Measurements from ENCODE around the gene SPARCL1.
"Not testable (repeated sequence)": the region's sequence is repeated elsewhere in the genome, so short reads cannot be mapped to it uniquely, and the experiment has no call there.

SPARCL1 gene

GRCh38 chr4:87499403-87500091 lies 29.6 kb downstream of the SPARCL1 start:
- DNase-seq = no peak

DNA sequence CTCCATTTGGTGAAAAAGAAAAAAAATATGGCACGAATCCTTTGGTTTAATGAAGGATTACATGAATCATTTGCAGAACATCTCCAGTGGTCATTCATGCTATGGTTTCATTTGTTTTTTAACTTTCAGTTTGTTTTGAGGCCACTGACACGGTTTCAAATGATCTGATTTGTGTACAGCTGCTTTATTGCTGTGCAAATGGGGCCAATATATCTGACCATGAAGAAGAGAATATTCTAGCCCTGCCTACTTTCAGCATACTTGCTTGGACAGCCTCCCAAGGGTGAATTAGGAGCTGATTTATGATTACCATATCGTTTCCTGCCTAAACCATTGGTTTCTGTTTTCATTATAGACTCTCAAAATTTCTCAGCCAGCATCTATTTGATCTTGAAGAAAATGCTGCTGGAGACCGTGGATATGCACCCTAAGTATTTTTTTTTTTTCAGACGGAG lies 30.7 kb downstream of the SPARCL1 start:
- DNase-seq = no peak

GRCh38 chr4:87497578-87497977 lies 31.6 kb downstream of the SPARCL1 start:
- DNase-seq = no peak

- no peak for DNase-seq
Measured at GRCh38 chr4:87497159-87497558, 32.0 kb downstream of the SPARCL1 start.

- no peak for DNase-seq
Measured at GRCh38 chr4:87493115-87493514, 36.1 kb downstream of the SPARCL1 start.

DNA sequence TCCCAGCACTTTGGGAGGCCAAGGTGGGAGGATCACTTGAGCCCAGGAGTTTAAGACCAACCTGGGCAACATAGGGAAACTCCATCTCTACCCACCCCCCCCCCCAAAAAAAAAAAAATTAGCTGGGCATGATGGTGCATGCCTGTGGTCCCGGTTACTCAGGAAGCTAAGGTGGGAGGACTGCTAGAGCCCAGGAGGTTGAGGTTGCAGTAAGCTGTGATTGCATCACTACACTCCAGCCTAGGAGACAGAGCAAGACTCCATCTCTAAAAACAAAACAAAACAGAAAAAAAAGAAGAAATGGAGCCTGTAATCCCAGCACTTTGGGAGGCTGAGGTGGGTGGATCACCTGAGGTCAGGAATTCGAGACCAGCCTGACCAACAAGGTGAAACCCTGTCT lies 37.3 kb downstream of the SPARCL1 start:
- DNase-seq = not testable (repeated sequence)

- DNase-seq = no peak
Measured at GRCh38 chr4:87491436-87491835, 37.7 kb downstream of the SPARCL1 start.

- no peak for DNase-seq
Measured at GRCh38 chr4:87490664-87491369, 38.4 kb downstream of the SPARCL1 start.

GRCh38 chr4:87489678-87490077 lies 39.5 kb downstream of the SPARCL1 start:
- no peak for DNase-seq

GRCh38 chr4:87488666-87489065 lies 40.5 kb downstream of the SPARCL1 start:
- not testable (repeated sequence) for DNase-seq

DNA sequence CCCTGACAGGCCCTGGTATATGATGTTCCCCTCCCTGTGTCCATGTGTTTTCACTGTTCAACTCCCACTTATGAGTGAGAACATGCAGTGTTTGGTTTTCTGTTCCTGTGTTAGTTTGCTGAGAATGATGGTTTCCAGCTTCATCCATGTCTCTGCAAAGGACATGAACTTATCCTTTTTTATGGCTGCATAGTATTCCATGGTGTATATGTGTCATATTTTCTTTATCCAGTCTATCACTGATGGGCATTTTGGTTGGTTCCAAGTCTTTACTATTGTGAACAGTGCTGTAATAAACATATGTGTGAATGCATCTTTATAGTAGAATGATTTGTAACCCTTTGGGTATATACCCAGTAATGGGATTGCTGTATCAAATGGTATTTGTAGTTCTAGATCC lies 45.9 kb downstream of the SPARCL1 start:
- DNase-seq = not testable (repeated sequence)

- DNase-seq = no peak
Measured at GRCh38 chr4:87481377-87481776, 47.8 kb downstream of the SPARCL1 start.

DNA sequence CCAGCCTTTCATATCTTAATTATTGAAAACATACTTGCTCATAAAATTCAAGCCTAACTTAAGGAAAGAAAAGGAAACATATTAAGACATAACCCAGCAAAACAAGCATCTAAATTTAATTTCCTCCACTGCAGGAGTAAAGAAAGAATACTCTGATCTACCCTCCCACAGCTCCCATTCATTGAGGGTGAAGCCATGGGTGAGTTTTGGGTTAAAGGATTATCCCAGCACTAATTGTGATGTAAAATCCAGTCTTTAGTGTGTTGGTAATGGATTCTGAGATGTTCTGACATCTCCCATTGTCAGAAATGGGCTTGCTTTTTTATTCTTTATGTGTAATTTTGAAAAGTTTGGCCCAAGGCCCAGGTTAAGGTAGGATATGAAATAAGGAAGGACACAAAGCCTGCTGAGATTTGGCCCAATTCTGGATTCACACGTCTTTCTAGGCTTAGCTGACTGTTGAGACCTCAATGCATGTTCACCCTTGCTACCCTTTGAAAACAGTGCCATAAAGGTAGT lies 50.4 kb downstream of the SPARCL1 start:
- no peak for DNase-seq

DNA sequence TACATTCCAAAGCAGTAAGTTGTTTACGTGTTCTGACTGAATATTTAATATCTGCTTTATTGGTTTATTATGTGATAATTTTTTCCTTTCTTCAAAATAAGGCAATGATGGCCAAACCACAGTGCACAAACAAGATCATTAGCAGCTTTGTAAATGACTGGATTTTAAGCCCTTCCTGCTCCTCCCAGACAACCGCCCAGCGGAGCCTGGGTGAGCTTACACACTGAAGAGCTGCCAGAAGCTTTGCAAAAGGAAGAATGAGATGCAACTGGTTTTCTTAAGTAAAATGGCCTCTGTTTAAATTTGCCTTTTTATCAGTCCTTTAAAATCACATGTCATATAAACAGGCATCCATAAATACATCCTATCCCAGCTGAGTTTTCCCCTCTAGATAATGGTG lies 52.2 kb downstream of the SPARCL1 start:
- DNase-seq = no peak

DNA sequence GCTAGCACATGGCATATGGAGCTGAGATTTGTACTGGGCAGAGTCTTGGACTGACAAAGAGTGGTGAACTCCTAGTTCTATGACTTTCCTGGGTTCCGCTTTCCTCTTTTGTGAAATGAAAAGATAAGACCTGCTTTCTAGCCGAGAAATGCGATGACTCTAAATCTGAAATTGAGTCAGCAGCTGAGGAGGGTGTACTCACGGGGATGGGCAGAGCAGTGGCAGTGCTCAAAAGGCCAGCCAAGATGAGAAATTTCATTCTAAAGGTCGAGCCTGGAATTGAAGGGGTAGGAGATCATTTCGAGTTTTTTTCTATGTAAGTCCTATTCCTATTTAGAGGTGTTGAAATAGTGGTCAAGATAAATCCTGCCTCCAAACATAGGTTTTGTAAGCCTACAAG lies 59.8 kb downstream of the SPARCL1 start:
- no peak for DNase-seq

GRCh38 chr4:87465739-87466366 lies 63.3 kb downstream of the SPARCL1 start:
- peak; percentile 63 for DNase-seq

- DNase-seq = no peak
Measured at GRCh38 chr4:87462102-87462501, 67.1 kb downstream of the SPARCL1 start.

- DNase-seq = no peak
Measured at GRCh38 chr4:87461281-87461700, 67.9 kb downstream of the SPARCL1 start.

DNA sequence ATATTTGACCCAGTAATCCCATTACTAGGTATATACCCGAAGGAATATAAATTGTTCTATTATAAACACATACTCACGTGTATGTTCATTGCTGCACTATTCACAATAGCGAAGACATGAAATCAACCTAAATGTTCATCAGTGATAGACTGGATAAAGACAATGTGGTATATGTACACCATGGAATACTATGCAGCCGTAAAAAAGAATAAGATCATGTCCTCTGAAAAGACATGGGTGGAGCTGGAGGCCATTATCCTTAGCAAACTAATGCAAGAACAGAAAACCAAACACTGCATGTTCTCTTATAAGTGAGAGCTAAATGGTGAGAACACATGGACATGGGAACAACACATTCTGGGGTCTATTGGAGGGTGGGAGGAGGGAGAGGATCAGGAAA lies 70.3 kb downstream of the SPARCL1 start:
- DNase-seq = no peak

DNA sequence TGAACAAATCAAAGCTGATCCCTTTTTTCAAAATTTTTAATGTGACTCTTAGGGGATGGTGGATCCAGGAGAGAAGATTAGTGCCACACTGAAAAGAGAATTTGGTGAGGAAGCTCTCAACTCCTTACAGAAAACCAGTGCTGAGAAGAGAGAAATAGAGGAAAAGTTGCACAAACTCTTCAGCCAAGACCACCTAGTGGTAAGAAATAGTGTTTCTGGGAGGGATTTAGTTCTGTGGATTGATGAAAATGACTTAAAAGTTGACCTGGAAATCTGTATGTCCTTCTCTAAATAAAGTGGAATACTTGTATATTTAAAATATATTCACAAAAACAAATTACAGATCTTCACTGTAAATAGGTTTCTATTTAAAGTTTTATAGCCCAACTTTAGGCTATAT lies 77.6 kb downstream of the SPARCL1 start:
- DNase-seq = no peak

DNA sequence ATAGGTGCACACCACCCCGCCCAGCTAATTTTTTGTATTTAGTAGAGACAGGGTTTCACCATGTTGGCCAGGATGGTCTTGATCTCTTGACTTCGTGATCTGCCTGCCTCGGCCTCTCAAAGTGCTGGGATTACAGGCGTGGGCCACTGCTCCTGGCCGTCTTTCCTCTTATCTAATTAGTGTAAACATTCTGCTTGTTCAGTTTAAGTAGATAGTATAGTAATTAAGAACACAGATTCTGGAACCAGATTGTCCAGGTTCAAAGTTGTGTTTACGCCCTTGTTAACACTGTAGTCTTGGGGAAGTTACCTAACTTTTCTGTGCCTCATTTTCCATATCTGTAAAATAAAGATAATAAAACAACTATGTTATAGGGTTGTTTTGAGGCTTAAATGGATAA lies 82.8 kb downstream of the SPARCL1 start:
- not testable (repeated sequence) for DNase-seq

GRCh38 chr4:87445964-87446363 lies 83.2 kb downstream of the SPARCL1 start:
- DNase-seq = no peak

- DNase-seq = no peak
Measured at GRCh38 chr4:87444741-87445140, 84.4 kb downstream of the SPARCL1 start.

DNA sequence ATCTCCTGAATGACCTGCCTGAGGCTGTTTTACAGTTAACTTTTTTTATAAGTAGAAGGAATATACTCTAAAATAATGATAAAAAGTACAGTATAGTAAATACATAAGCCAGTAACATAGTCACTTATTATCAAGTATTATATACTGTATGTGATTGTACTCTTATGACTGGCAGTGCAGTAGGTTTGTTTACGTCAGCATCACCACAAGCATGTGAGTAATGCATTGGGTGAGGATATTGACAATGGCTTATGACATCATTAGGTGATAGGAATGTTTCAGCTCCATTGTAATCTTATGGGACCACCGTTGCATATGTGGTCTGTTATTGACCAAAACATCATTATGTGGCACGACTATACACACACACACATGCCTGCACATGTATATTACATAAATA lies 86.3 kb downstream of the SPARCL1 start:
- DNase-seq = no peak

Data from eye (tissue), 1 donor.